ENCODE measurements around the gene ABCB10.

Gene ABCB10

DNA sequence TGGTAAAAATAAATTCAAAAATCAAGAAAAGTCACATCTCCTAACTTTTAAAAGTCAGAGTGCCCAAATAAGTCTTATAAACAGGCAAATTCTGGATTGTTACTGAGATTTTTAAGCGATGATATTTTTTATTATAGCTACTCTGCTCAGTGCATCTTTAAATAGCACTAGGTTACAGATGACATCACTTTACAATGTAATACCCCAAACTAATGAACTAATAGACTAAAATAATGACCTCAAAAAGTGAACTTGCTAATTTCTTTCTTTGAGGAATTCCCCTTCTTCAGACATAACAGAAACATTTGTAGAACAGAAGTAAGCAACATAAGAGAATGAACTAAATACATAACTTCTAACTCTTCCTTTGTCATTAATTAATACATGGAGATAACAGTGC, 91.6 kb downstream of the ABCB10 start:
- no peak for DNase-seq
